GM12891 (cell line): ENCODE data around the gene CDH13.

ENCODE experiments used
- DNase-seq: peaks from one replicate; pipeline ENCODE4 v3.0.0; 2011; ENCODE audit warnings: low spot score; ENCODE audit not compliant: insufficient read length
- FAIRE-seq: peaks from 2 replicates; lab custom pipeline; 2011; peaks lifted over from hg19 to GRCh38; lab: Jason Lieb, UNC
- PAX5 ChIP-seq: IDR thresholded peaks from 2 replicates; pipeline ENCODE4 v1.6.1; 2011; ENCODE audit warnings: low read length, moderate library complexity, mild to moderate bottlenecking; ENCODE audit not compliant: insufficient read depth, severe bottlenecking
- POLR2A ChIP-seq: IDR thresholded peaks from 2 replicates; pipeline ENCODE4 v1.6.1; 2011; ENCODE audit warnings: low read depth, low read length, control low read depth
- POLR2AphosphoS5 ChIP-seq: IDR thresholded peaks from 2 replicates; pipeline ENCODE4 v1.6.1; 2011; ENCODE audit warnings: low read depth, low read length, control low read depth
- POU2F2 ChIP-seq: IDR thresholded peaks from 2 replicates; pipeline ENCODE4 v1.6.1; 2011; ENCODE audit warnings: low read depth, mild to moderate bottlenecking, control low read depth, low read length, moderate library complexity
- SPI1 ChIP-seq: IDR thresholded peaks from 2 replicates; pipeline ENCODE4 v1.6.1; 2011; ENCODE audit warnings: low read depth, low read length, control low read depth
- TAF1 ChIP-seq: IDR thresholded peaks from 2 replicates; pipeline ENCODE4 v1.6.1; 2011; ENCODE audit warnings: low read depth, low read length, control low read depth

CDH13 gene

GRCh38 chr16:82658796-82659195 lies 32.0 kb downstream of the CDH13 start:
- FAIRE-seq (no peak), DNase-seq (no peak)
- TF ChIP-seq POLR2A (no peak), POLR2AphosphoS5 (no peak), POU2F2 (no peak), SPI1 (no peak), TAF1 (no peak), PAX5 (no peak)

- DNase-seq (no peak), FAIRE-seq (no peak)
- no peak for TF ChIP-seq SPI1
- TF ChIP-seq POLR2AphosphoS5: no peak
Measured at GRCh38 chr16:82660075-82660645, 33.4 kb downstream of the CDH13 start.

GRCh38 chr16:82660966-82661365 lies 34.2 kb downstream of the CDH13 start:
- TF ChIP-seq PAX5: no peak
- no peak for TF ChIP-seq SPI1
- TF ChIP-seq POLR2A: no peak
- TF ChIP-seq TAF1: no peak
- no peak for TF ChIP-seq POLR2AphosphoS5
- no peak for TF ChIP-seq POU2F2
- DNase-seq: no peak
- FAIRE-seq: no peak

- no peak for TF ChIP-seq SPI1
- TF ChIP-seq TAF1: no peak
- TF ChIP-seq POU2F2: no peak
- TF ChIP-seq POLR2AphosphoS5: no peak
- TF ChIP-seq PAX5: no peak
- no peak for TF ChIP-seq POLR2A
- FAIRE-seq (no peak), DNase-seq (no peak)
Measured at GRCh38 chr16:82664181-82664580, 37.4 kb downstream of the CDH13 start.

GRCh38 chr16:82665025-82665424 lies 38.3 kb downstream of the CDH13 start:
- no peak for DNase-seq
- no peak for FAIRE-seq
- TF ChIP-seq SPI1 (no peak), POLR2A (no peak), POU2F2 (no peak), PAX5 (no peak), TAF1 (no peak), POLR2AphosphoS5 (no peak)

GRCh38 chr16:82667437-82667836 lies 40.7 kb downstream of the CDH13 start:
- FAIRE-seq: no peak
- no peak for TF ChIP-seq POU2F2
- no peak for TF ChIP-seq SPI1
- no peak for TF ChIP-seq POLR2AphosphoS5
- TF ChIP-seq PAX5: no peak
- no peak for TF ChIP-seq TAF1
- no peak for TF ChIP-seq POLR2A
- DNase-seq: no peak

- FAIRE-seq: no peak
Measured at GRCh38 chr16:82668094-82668493, 41.3 kb downstream of the CDH13 start.

GRCh38 chr16:82671741-82672140 lies 45.0 kb downstream of the CDH13 start:
- FAIRE-seq: no peak
- no peak for DNase-seq
- TF ChIP-seq SPI1 (no peak), POLR2A (no peak), POU2F2 (no peak), POLR2AphosphoS5 (no peak), TAF1 (no peak), PAX5 (no peak)

More at GRCh38 chr16:82668094-82668493, 41.3 kb downstream of the CDH13 start:
- DNase-seq: no peak
- TF ChIP-seq POU2F2: no peak
- TF ChIP-seq POLR2AphosphoS5: no peak
- no peak for TF ChIP-seq SPI1

GRCh38 chr16:82672676-82673075 lies 45.9 kb downstream of the CDH13 start:
- FAIRE-seq (no peak), DNase-seq (no peak)
- TF ChIP-seq POLR2AphosphoS5 (no peak), TAF1 (no peak), POLR2A (no peak), PAX5 (no peak), POU2F2 (no peak), SPI1 (no peak)

GRCh38 chr16:82675300-82675699 lies 48.5 kb downstream of the CDH13 start:
- no peak for DNase-seq
- TF ChIP-seq TAF1: no peak
- no peak for TF ChIP-seq PAX5
- no peak for TF ChIP-seq POLR2AphosphoS5
- TF ChIP-seq SPI1: no peak
- TF ChIP-seq POLR2A: no peak
- no peak for FAIRE-seq

GRCh38 chr16:82681592-82681991 lies 54.8 kb downstream of the CDH13 start:
- no peak for DNase-seq
- no peak for FAIRE-seq
- TF ChIP-seq PAX5: no peak
- no peak for TF ChIP-seq POLR2A
- no peak for TF ChIP-seq TAF1
- no peak for TF ChIP-seq POLR2AphosphoS5
- no peak for TF ChIP-seq POU2F2
- no peak for TF ChIP-seq SPI1
